GM12878 (cell line): ENCODE data around the gene FAM181B. TPM values are rescaled to one million over a fixed set of nuclear protein-coding genes. Genes with fewer than 3 reads are reported as not detected.

Source experiments
- ATAC-seq: fragments of 200-7000 bp; cut with Tn5 transposase; 3 replicates; pipeline ENCODE4 v1.9.1; 2020; ENCODE audit warnings: mild to moderate bottlenecking, moderate library complexity
- BruUV-seq: library from RNA; stranded (reverse); fragments of 400-500 nt; replicated peaks from 2 replicates; lab custom pipeline; 2021; lab: Mats Ljungman, UMichigan
- CTCF ChIA-PET: fragments of 300-600 bp; sonication (Branson Sonifier 250); formaldehyde crosslinking; extraction: SDS; loops from one replicate; lab custom pipeline; 2021; ENCODE audit warnings: inconsistent platforms; lab: Yijun Ruan, JAX
- POLR2A ChIA-PET: fragments of 350-600 bp; formaldehyde crosslinking; extraction: SDS; loops from one replicate; lab custom pipeline; 2021; ENCODE audit warnings: inconsistent platforms; lab: Charles Lee
- RAD21 ChIA-PET: fragments of 300-600 bp; sonication (Branson Sonifier 250); formaldehyde crosslinking; loops from one replicate; lab custom pipeline; 2023; ENCODE audit warnings: antibody characterized with exemption; ENCODE audit not compliant: unreplicated experiment; lab: Charles Lee
- SMC1A ChIA-PET: fragments of 300-600 bp; sonication (Branson Sonifier 250); formaldehyde crosslinking; loops from one replicate; lab custom pipeline; 2023; ENCODE audit not compliant: unreplicated experiment, uncharacterized antibody; lab: Charles Lee
- DNase-seq: peaks from one replicate; pipeline ENCODE4 v3.0.0-alpha.2; 2011; ENCODE audit warnings: low read depth, low spot score
- FAIRE-seq: peaks from 3 replicates; lab custom pipeline; 2011; peaks lifted over from hg19 to GRCh38; lab: Jason Lieb, UNC
- H2AFZ ChIP-seq: 2 replicates; pipeline ENCODE4 v1.6.0; 2011; ENCODE audit warnings: low read depth, low read length, control low read depth; ENCODE audit not compliant: control insufficient read depth
- H3K27ac ChIP-seq: 2 replicates; pipeline ENCODE4 v1.5.1; 2011; ENCODE audit warnings: control low read depth; ENCODE audit not compliant: control insufficient read depth, insufficient read depth
- H3K27me3 ChIP-seq, 2 experiments: replicated peaks in 1 of 2; 2 replicates each; pipeline versions ENCODE4 v1.6.0 to v1.6.1; 2011; ENCODE audit warnings: low read length in 1 of 2; ENCODE audit not compliant: control insufficient read depth in 2 of 2, insufficient read depth in 2 of 2
- H3K36me3 ChIP-seq, 2 experiments: 2 replicates each; pipeline ENCODE4 v1.5.1; 2011; ENCODE audit warnings: low read length in 1 of 2; ENCODE audit not compliant: control insufficient read depth in 2 of 2, insufficient read depth in 2 of 2
- H3K4me1 ChIP-seq: 2 replicates; pipeline ENCODE4 v1.6.1; 2011; ENCODE audit warnings: mild to moderate bottlenecking, low read length, moderate library complexity, mixed read lengths; ENCODE audit not compliant: control insufficient read depth, insufficient read depth
- H3K4me2 ChIP-seq: 2 replicates; pipeline ENCODE4 v1.6.0; 2011; ENCODE audit warnings: control low read depth; ENCODE audit not compliant: control insufficient read depth, insufficient read depth
- H3K4me3 ChIP-seq: fragments of 200-600 bp; sonication (generic); 2 replicates; pipeline ENCODE4 v1.5.1; 2016
- H3K79me2 ChIP-seq: 2 replicates; pipeline ENCODE4 v1.6.0; 2011; ENCODE audit warnings: low read length; ENCODE audit not compliant: control insufficient read depth, insufficient read depth
- H3K9ac ChIP-seq: 2 replicates; pipeline ENCODE4 v1.8.0; 2011; ENCODE audit warnings: low read length, control low read depth, mixed read lengths; ENCODE audit not compliant: control insufficient read depth, insufficient read depth
- H3K9me3 ChIP-seq: replicated peaks from 3 replicates; pipeline ENCODE4 v1.5.1; 2011; ENCODE audit warnings: mild to moderate bottlenecking, low read length; ENCODE audit not compliant: control insufficient read depth, insufficient read depth
- H4K20me1 ChIP-seq: 2 replicates; pipeline ENCODE4 v1.6.0; 2011; ENCODE audit not compliant: control insufficient read depth, insufficient read depth
- ASH2L ChIP-seq: fragments of 300-600, 200-600 bp; sonication (generic); IDR thresholded peaks from 2 replicates; pipeline ENCODE4 v1.6.1; 2017; ENCODE audit warnings: low read depth, mild to moderate bottlenecking, borderline replicate concordance
- EP300 ChIP-seq, 2 experiments: fragments of 150-350 bp in 1 of 2; IDR thresholded peaks; 2 replicates each; pipeline ENCODE4 v1.6.1; 2011 to 2012; ENCODE audit warnings: low read depth in 2 of 2, low read length in 2 of 2, borderline replicate concordance in 1 of 2, improper control_type of control experiment in 1 of 2, inconsistent platforms in 1 of 2; ENCODE audit not compliant: control insufficient read depth in 1 of 2
- ESRRA ChIP-seq: IDR thresholded peaks from 2 replicates; pipeline ENCODE4 v1.6.1; 2012; ENCODE audit warnings: mild to moderate bottlenecking, low read length, improper control_type of control experiment
- MTA2 ChIP-seq: fragments of 450-650 bp; IDR thresholded peaks from 2 replicates; pipeline ENCODE4 v1.6.1; 2016; ENCODE audit warnings: low read depth, mild to moderate bottlenecking, moderate library complexity
- POLR2AphosphoS5 ChIP-seq: IDR thresholded peaks from 2 replicates; pipeline ENCODE4 v1.6.1; 2011; ENCODE audit warnings: mild to moderate bottlenecking, low read length, inconsistent platforms
- RB1 ChIP-seq: fragments of 450-650 bp; formaldehyde crosslinking; IDR thresholded peaks from 2 replicates; pipeline ENCODE4 v1.6.1; 2017; ENCODE audit warnings: mild to moderate bottlenecking, borderline replicate concordance
- RFX5 ChIP-seq: IDR thresholded peaks from 2 replicates; pipeline ENCODE4 v1.6.1; 2011; ENCODE audit warnings: low read depth, low read length, improper control_type of control experiment
- RUNX3 ChIP-seq: IDR thresholded peaks from 2 replicates; pipeline ENCODE4 v1.6.1; 2012; ENCODE audit warnings: low read length, inconsistent platforms
- SIX5 ChIP-seq: IDR thresholded peaks from 2 replicates; pipeline ENCODE4 v1.6.1; 2011; ENCODE audit warnings: mild to moderate bottlenecking, low read depth, low read length, moderate library complexity; ENCODE audit not compliant: severe bottlenecking
- SUZ12 ChIP-seq: fragments of 200-600 bp; sonication (generic); IDR thresholded peaks from one replicate; pipeline ENCODE4 v1.6.1; 2018; ENCODE audit warnings: antibody characterized with exemption, mild to moderate bottlenecking; ENCODE audit not compliant: unreplicated experiment
- TCF7 ChIP-seq: IDR thresholded peaks from 2 replicates; pipeline ENCODE4 v1.6.1; 2014; ENCODE audit warnings: antibody characterized with exemption, borderline replicate concordance
- ZNF687 ChIP-seq: fragments of 450-650 bp; IDR thresholded peaks from 2 replicates; pipeline ENCODE4 v1.6.1; 2017; ENCODE audit warnings: mild to moderate bottlenecking, moderate library complexity
- ZZZ3 ChIP-seq: IDR thresholded peaks from 2 replicates; pipeline ENCODE4 v1.6.1; 2011; ENCODE audit warnings: low read depth; ENCODE audit not compliant: control insufficient read depth, insufficient read length
- WGBS: methylation state at CpG from one replicate; pipeline ENCODE4 v1.1.6; 2016; ENCODE audit warnings: low lambda C conversion rate; ENCODE audit not compliant: insufficient replicate concordance, insufficient coverage; ENCODE audit errors: missing lambda C conversion rate; 5-methylcytosine and 5-hydroxymethylcytosine counted together
- in situ Hi-C: fragments of 300-500 bp; cut with MboI; formaldehyde crosslinking; loops from 9 replicates; pipeline ENCODE4 v1.14.3; 2018; ENCODE audit warnings: mixed read lengths
- intact Hi-C: fragments of 100-400 bp; cut with micrococcal nuclease; formaldehyde crosslinking; loops from one replicate; pipeline ENCODE4 v1.14.2; 2022; ENCODE audit not compliant: unreplicated experiment
- polyA plus RNA-seq, 11 experiments: library from polyadenylated mRNA; depleted of rRNA in 4 of 11; unstranded in 6 of 11; stranded (reverse) in 5 of 11; fragments of >200 nt; fragmentation: Nextera tagmentation in 4 of 11; fragmentation: Illumina TruSeq in 1 of 11; extraction: Ambion mirVana in 4 of 11; extraction: Trizol in 1 of 11; gene quantifications; 1 replicate in 1 of 11; 2 replicates in 10 of 11; pipeline versions ENCODE4 v1.2.1 to v1.2.3, GENCODE V29; 2011 to 2016; ENCODE audit warnings: inconsistent platforms in 2 of 11, missing spikeins in 2 of 11, low read depth in 1 of 11
- total RNA-seq, 4 experiments: library from RNA; depleted of rRNA in 3 of 4; stranded (reverse); fragments of >200 nt in 3 of 4; fragmentation: Illumina TruSeq in 1 of 4; extraction: Trizol in 1 of 4; gene quantifications; 2 replicates each; pipeline versions ENCODE4 v1.2.1 to v1.2.3, GENCODE V29; 2013 to 2021
- TF ChIP-seq, protein P1 (sequence below): IDR thresholded peaks from 2 replicates; pipeline ENCODE4 v1.6.1; 2012; ENCODE audit warnings: improper control_type of control experiment, low read depth, low read length; ENCODE audit not compliant: insufficient replicate concordance

The FAM181B gene
- total and polyA plus RNA-seq, 10 of the 15 experiments (the other 5 are each of a cell fraction or from before 2014, with no cell fraction given), result not detected

GRCh38 chr11:82732734-82733443 is 775 bp downstream of the FAM181B start:
- Histone ChIP-seq H4K20me1 (no peaks in the 10 kb centered on the region), H3K4me2 (peak overlapping the region; percentile 30), H3K4me3 (no peak overlapping the region), H3K36me3 (no peaks in the 10 kb centered on the region), H3K9me3 (no peaks in the 10 kb centered on the region; the same call in 1 of the 3 replicates), H3K79me2 (no peaks in the 10 kb centered on the region)
- DNase-seq (no peak), ATAC-seq (no peak)
- in situ Hi-C loops, result no loop called here
- 28% methylated on average over 27 of the region's 93 CpGs for WGBS
- TF ChIP-seq ZZZ3 (no peak), ESRRA (no peak), ASH2L (no peak), SUZ12 (no peak), RUNX3 (no peak), RFX5 (no peak), TCF7 (no peak), EP300 (IDR thresholded peaks at IDR 0.05; ENCODE audit: borderline replicate concordance in 1 of 2, control insufficient read depth in 1 of 2, low read depth in 2 of 2, low read length in 2 of 2) (no peak), ZNF687 (no peak), MTA2 (no peak), SIX5 (no peak), RB1 (no peak), POLR2AphosphoS5 (no peak)
- TF ChIP-seq, protein P1, sequence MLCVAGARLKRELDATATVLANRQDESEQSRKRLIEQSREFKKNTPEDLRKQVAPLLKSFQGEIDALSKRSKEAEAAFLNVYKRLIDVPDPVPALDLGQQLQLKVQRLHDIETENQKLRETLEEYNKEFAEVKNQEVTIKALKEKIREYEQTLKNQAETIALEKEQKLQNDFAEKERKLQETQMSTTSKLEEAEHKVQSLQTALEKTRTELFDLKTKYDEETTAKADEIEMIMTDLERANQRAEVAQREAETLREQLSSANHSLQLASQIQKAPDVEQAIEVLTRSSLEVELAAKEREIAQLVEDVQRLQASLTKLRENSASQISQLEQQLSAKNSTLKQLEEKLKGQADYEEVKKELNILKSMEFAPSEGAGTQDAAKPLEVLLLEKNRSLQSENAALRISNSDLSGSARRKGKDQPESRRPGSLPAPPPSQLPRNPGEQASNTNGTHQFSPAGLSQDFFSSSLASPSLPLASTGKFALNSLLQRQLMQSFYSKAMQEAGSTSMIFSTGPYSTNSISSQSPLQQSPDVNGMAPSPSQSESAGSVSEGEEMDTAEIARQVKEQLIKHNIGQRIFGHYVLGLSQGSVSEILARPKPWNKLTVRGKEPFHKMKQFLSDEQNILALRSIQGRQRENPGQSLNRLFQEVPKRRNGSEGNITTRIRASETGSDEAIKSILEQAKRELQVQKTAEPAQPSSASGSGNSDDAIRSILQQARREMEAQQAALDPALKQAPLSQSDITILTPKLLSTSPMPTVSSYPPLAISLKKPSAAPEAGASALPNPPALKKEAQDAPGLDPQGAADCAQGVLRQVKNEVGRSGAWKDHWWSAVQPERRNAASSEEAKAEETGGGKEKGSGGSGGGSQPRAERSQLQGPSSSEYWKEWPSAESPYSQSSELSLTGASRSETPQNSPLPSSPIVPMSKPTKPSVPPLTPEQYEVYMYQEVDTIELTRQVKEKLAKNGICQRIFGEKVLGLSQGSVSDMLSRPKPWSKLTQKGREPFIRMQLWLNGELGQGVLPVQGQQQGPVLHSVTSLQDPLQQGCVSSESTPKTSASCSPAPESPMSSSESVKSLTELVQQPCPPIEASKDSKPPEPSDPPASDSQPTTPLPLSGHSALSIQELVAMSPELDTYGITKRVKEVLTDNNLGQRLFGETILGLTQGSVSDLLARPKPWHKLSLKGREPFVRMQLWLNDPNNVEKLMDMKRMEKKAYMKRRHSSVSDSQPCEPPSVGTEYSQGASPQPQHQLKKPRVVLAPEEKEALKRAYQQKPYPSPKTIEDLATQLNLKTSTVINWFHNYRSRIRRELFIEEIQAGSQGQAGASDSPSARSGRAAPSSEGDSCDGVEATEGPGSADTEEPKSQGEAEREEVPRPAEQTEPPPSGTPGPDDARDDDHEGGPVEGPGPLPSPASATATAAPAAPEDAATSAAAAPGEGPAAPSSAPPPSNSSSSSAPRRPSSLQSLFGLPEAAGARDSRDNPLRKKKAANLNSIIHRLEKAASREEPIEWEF, result no peak
- TF ChIP-seq, all 136 proteins: peak for 0
- ChIA-PET SMC1A (no interaction called here), POLR2A (no interaction called here), CTCF (interaction anchor here (1.4 kb wide), 1 partner anchor 13 kb away, joined by 3 read pairs; no protein-coding TSS in a partner anchor), RAD21 (no interaction called here)
- intact Hi-C loops, result no loop called here
- no peak for FAIRE-seq
- BruUV-seq, result no TSS peak
- no peak overlapping the region for H3K9ac ChIP-seq
- no peaks in the 10 kb centered on the region for H3K4me1 ChIP-seq
- no peak overlapping the region for H2AFZ ChIP-seq
- no peak overlapping the region for H3K27ac ChIP-seq
- peaks cover 12 to 15% of the 10 kb centered on the region in 2 experiments for H3K27me3 ChIP-seq
